A673 (cell line): ENCODE results near the gene PASK.

Source experiments
- EZH2 ChIP-seq: fragments of 200-600 bp; sonication (generic); IDR thresholded peaks from 2 replicates; pipeline ENCODE4 v1.6.1; 2017; ENCODE audit warnings: borderline replicate concordance, low read depth, mild to moderate bottlenecking, mixed read lengths, antibody characterized with exemption, low read length; ENCODE audit not compliant: poor library complexity, severe bottlenecking
- TF ChIP-seq, protein P1 (sequence below): fragments of 300-800, 200-600 bp; sonication (generic); conservative IDR thresholded peaks from 2 replicates; pipeline ENCODE4 v1.5.1; 2017; ENCODE audit warnings: low read depth, mild to moderate bottlenecking, antibody characterized with exemption, low read length, moderate library complexity, mixed read lengths

DNA sequence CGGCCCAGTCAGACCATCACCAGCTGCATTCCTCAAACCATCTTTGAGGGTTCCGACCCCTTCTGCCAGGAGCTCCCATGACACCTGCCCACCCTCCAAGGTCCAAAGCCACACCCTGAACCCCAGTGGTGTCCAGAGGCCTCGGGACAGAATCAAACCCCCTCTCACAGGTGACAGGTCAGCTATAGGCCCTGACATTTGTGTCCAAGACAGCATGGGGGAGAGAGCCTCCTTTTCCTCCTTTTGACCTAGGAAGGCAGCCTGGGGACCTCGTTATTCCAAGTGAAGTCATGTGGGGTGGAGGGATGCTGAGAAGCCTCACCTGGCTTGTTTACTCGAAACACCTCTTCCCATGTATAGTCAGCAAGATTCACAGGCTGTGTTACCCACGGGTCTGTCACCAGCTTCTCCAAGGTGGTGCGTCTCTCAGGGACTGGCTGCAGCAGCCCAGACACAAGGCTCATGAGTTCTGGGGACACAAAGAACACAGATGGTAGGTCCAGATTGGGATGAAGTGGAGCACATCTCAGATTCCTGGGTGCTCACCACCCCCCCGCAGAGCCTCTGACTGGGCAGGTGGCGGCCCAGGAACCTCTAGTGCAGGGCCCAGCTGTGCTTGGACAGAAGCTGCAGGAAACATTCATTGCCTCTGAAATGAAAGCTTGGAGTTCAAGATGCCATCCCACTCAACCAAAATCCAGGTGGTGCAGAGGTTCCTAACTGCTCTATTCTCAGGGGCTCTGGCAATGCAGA lies 42.1 kb downstream of the PASK start:
- TF ChIP-seq, protein P1, sequence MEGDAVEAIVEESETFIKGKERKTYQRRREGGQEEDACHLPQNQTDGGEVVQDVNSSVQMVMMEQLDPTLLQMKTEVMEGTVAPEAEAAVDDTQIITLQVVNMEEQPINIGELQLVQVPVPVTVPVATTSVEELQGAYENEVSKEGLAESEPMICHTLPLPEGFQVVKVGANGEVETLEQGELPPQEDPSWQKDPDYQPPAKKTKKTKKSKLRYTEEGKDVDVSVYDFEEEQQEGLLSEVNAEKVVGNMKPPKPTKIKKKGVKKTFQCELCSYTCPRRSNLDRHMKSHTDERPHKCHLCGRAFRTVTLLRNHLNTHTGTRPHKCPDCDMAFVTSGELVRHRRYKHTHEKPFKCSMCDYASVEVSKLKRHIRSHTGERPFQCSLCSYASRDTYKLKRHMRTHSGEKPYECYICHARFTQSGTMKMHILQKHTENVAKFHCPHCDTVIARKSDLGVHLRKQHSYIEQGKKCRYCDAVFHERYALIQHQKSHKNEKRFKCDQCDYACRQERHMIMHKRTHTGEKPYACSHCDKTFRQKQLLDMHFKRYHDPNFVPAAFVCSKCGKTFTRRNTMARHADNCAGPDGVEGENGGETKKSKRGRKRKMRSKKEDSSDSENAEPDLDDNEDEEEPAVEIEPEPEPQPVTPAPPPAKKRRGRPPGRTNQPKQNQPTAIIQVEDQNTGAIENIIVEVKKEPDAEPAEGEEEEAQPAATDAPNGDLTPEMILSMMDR: no peak
- no peak for TF ChIP-seq EZH2
